ENCODE results near the gene YOD1.
"Not testable (repeated sequence)": the region's sequence is repeated elsewhere in the genome, so short reads cannot be mapped to it uniquely, and the experiment has no call there.

The YOD1 gene

GRCh38 chr1:207055386-207056001 is 4.5 kb upstream of the YOD1 start:
- Histone ChIP-seq H3K9ac (ENCODE audit: low read depth, low read length) (no peak overlapping the region), H3K4me3 (ENCODE audit: low read length) (no peak overlapping the region), H3K27ac (ENCODE audit: low read length) (no peak overlapping the region), H3K36me3 (ENCODE audit: insufficient read depth, low read depth, low read length) (no peaks in the 10 kb centered on the region), H3K4me1 (ENCODE audit: insufficient read depth, low read length) (0 out of 2 replicates have a peak, but pooled peaks cover 8% of the 10 kb centered on the region), H3K9me3 (ENCODE audit: insufficient read depth, low read depth, low read length) (no peaks in the 10 kb centered on the region), H3K27me3 (ENCODE audit: insufficient read depth, low read length) (no peaks in the 10 kb centered on the region)

GRCh38 chr1:207054491-207054890 is 3.5 kb upstream of the YOD1 start:
- H3K9ac ChIP-seq (ENCODE audit: low read depth, low read length), result no peak overlapping the region
- no peaks in the 10 kb centered on the region for H3K9me3 ChIP-seq (ENCODE audit: insufficient read depth, low read depth, low read length)
- 0 out of 2 replicates have a peak, but pooled peaks cover 9% of the 10 kb centered on the region for H3K4me1 ChIP-seq (ENCODE audit: insufficient read depth, low read length)
- no peak overlapping the region for H3K4me3 ChIP-seq (ENCODE audit: low read length)
- peaks cover 2% of the 10 kb centered on the region for H3K36me3 ChIP-seq (ENCODE audit: insufficient read depth, low read depth, low read length)
- H3K27ac ChIP-seq (ENCODE audit: low read length), result no peak overlapping the region
- no peaks in the 10 kb centered on the region for H3K27me3 ChIP-seq (ENCODE audit: insufficient read depth, low read length)

GRCh38 chr1:207052911-207053769 is 2.1 kb upstream of the YOD1 start, which contains the start of gene PFKFB2:
PFKFB2 (plus strand) TSS chr1:207053275; CDS start chr1:207054718, 1,443 bp downstream.
- peak within 1 kb of the TSS; percentile 88 for H3K9ac ChIP-seq (ENCODE audit: low read depth, low read length)

GRCh38 chr1:207050480-207051190 is 373 bp downstream of the YOD1 start:
- Histone ChIP-seq H3K27me3 (ENCODE audit: insufficient read depth, low read length) (no peaks in the 10 kb centered on the region), H3K9ac (ENCODE audit: low read depth, low read length) (peak overlapping the region; percentile 95), H3K9me3 (ENCODE audit: insufficient read depth, low read depth, low read length) (no peaks in the 10 kb centered on the region), H3K4me3 (ENCODE audit: low read length) (peak overlapping the region; percentile 91), H3K36me3 (ENCODE audit: insufficient read depth, low read depth, low read length) (peaks cover 40% of the 10 kb centered on the region), H3K4me1 (ENCODE audit: insufficient read depth, low read length) (peaks cover 14% of the 10 kb centered on the region; the same call in 1 of the 2 replicates), H3K27ac (ENCODE audit: low read length) (peak overlapping the region; percentile 57)

More at GRCh38 chr1:207052911-207053769, 2.1 kb upstream of the YOD1 start, which contains the start of gene PFKFB2:
- Histone ChIP-seq H3K4me3 (ENCODE audit: low read length) (peak within 1 kb of the TSS; percentile 91), H3K36me3 (ENCODE audit: insufficient read depth, low read depth, low read length) (peaks cover 15% of the 10 kb centered on the region), H3K9me3 (ENCODE audit: insufficient read depth, low read depth, low read length) (no peaks in the 10 kb centered on the region), H3K27me3 (ENCODE audit: insufficient read depth, low read length) (no peaks in the 10 kb centered on the region), H3K4me1 (ENCODE audit: insufficient read depth, low read length) (peaks cover 12% of the 10 kb centered on the region; the same call in 1 of the 2 replicates), H3K27ac (ENCODE audit: low read length) (peak within 1 kb of the TSS; percentile 90)

- peaks cover 47% of the 10 kb centered on the region for H3K36me3 ChIP-seq (ENCODE audit: insufficient read depth, low read depth, low read length)
- H3K27me3 ChIP-seq (ENCODE audit: insufficient read depth, low read length), result no peaks in the 10 kb centered on the region
- H3K9ac ChIP-seq (ENCODE audit: low read depth, low read length), result peak overlapping the region; percentile 95
- H3K27ac ChIP-seq (ENCODE audit: low read length), result peak overlapping the region; percentile 57
- H3K4me3 ChIP-seq (ENCODE audit: low read length), result peak overlapping the region; percentile 91
- H3K4me1 ChIP-seq (ENCODE audit: insufficient read depth, low read length), result peaks cover 14% of the 10 kb centered on the region; the same call in 1 of the 2 replicates
- no peaks in the 10 kb centered on the region for H3K9me3 ChIP-seq (ENCODE audit: insufficient read depth, low read depth, low read length)
These were observed 1.0 kb downstream of the YOD1 start for GRCh38 chr1:207049974-207050391.

- H3K9me3 ChIP-seq (ENCODE audit: insufficient read depth, low read depth, low read length), result no peaks in the 10 kb centered on the region
- H3K4me3 ChIP-seq (ENCODE audit: low read length), result peak overlapping the region; percentile 91
- H3K9ac ChIP-seq (ENCODE audit: low read depth, low read length), result peak overlapping the region; percentile 95
- H3K4me1 ChIP-seq (ENCODE audit: insufficient read depth, low read length), result peaks cover 14% of the 10 kb centered on the region; the same call in 1 of the 2 replicates
- peaks cover 49% of the 10 kb centered on the region for H3K36me3 ChIP-seq (ENCODE audit: insufficient read depth, low read depth, low read length)
- no peaks in the 10 kb centered on the region for H3K27me3 ChIP-seq (ENCODE audit: insufficient read depth, low read length)
- no peak overlapping the region for H3K27ac ChIP-seq (ENCODE audit: low read length)
These were observed 1.5 kb downstream of the YOD1 start for GRCh38 chr1:207049514-207049913.

GRCh38 chr1:207049054-207049453 is 2.0 kb downstream of the YOD1 start:
- Histone ChIP-seq H3K27ac (ENCODE audit: low read length) (no peak overlapping the region), H3K9ac (ENCODE audit: low read depth, low read length) (no peak overlapping the region), H3K9me3 (ENCODE audit: insufficient read depth, low read depth, low read length) (no peaks in the 10 kb centered on the region), H3K4me1 (ENCODE audit: insufficient read depth, low read length) (peaks cover 14% of the 10 kb centered on the region; the same call in 1 of the 2 replicates), H3K27me3 (ENCODE audit: insufficient read depth, low read length) (no peaks in the 10 kb centered on the region), H3K4me3 (ENCODE audit: low read length) (peak overlapping the region; percentile 91; the same call in 1 of the 2 replicates), H3K36me3 (ENCODE audit: insufficient read depth, low read depth, low read length) (peaks cover 49% of the 10 kb centered on the region)

- H3K36me3 ChIP-seq (ENCODE audit: insufficient read depth, low read depth, low read length), result peaks cover 49% of the 10 kb centered on the region
These were observed 3.0 kb downstream of the YOD1 start for GRCh38 chr1:207048041-207048440.

GRCh38 chr1:207047505-207047904 is 3.5 kb downstream of the YOD1 start:
- Histone ChIP-seq H3K9ac (ENCODE audit: low read depth, low read length) (no peak overlapping the region), H3K27ac (ENCODE audit: low read length) (no peak overlapping the region), H3K4me1 (ENCODE audit: insufficient read depth, low read length) (peaks cover 14% of the 10 kb centered on the region; the same call in 1 of the 2 replicates), H3K9me3 (ENCODE audit: insufficient read depth, low read depth, low read length) (no peaks in the 10 kb centered on the region), H3K36me3 (ENCODE audit: insufficient read depth, low read depth, low read length) (peaks cover 49% of the 10 kb centered on the region), H3K4me3 (ENCODE audit: low read length) (0 out of 2 replicates have a peak overlapping the region, but pooled peaks have one; percentile 16), H3K27me3 (ENCODE audit: insufficient read depth, low read length) (no peaks in the 10 kb centered on the region)

More at GRCh38 chr1:207048041-207048440, 3.0 kb downstream of the YOD1 start:
- Histone ChIP-seq H3K27me3 (ENCODE audit: insufficient read depth, low read length) (no peaks in the 10 kb centered on the region), H3K9ac (ENCODE audit: low read depth, low read length) (no peak overlapping the region), H3K4me3 (ENCODE audit: low read length) (no peak overlapping the region), H3K27ac (ENCODE audit: low read length) (no peak overlapping the region), H3K9me3 (ENCODE audit: insufficient read depth, low read depth, low read length) (no peaks in the 10 kb centered on the region), H3K4me1 (ENCODE audit: insufficient read depth, low read length) (peaks cover 14% of the 10 kb centered on the region; the same call in 1 of the 2 replicates)

GRCh38 chr1:207045453-207045852 is 5.6 kb downstream of the YOD1 start:
- peaks cover 6% of the 10 kb centered on the region; the same call in 1 of the 2 replicates for H3K4me1 ChIP-seq (ENCODE audit: insufficient read depth, low read length)

GRCh38 chr1:207041397-207041796 is 9.6 kb downstream of the YOD1 start:
- not testable (repeated sequence) for H3K27me3 ChIP-seq (ENCODE audit: insufficient read depth, low read length); H3K4me3 ChIP-seq (ENCODE audit: low read length); H3K9ac ChIP-seq (ENCODE audit: low read depth, low read length); H3K4me1 ChIP-seq (ENCODE audit: insufficient read depth, low read length); H3K9me3 ChIP-seq (ENCODE audit: insufficient read depth, low read depth, low read length); H3K27ac ChIP-seq (ENCODE audit: low read length)
- peaks cover 16% of the 10 kb centered on the region for H3K36me3 ChIP-seq (ENCODE audit: insufficient read depth, low read depth, low read length)

More at GRCh38 chr1:207045453-207045852, 5.6 kb downstream of the YOD1 start:
- Histone ChIP-seq H3K9me3 (ENCODE audit: insufficient read depth, low read depth, low read length) (no peaks in the 10 kb centered on the region), H3K36me3 (ENCODE audit: insufficient read depth, low read depth, low read length) (peaks cover 49% of the 10 kb centered on the region), H3K4me3 (ENCODE audit: low read length) (no peak overlapping the region), H3K27ac (ENCODE audit: low read length) (no peak overlapping the region), H3K9ac (ENCODE audit: low read depth, low read length) (no peak overlapping the region), H3K27me3 (ENCODE audit: insufficient read depth, low read length) (no peaks in the 10 kb centered on the region)

Measured in iPS-20b (cell line).